ENCODE data around the gene PAPPA2.

PAPPA2 gene

GRCh38 chr1:176826265-176826664, 363.3 kb downstream of the PAPPA2 start:
- no peak for DNase-seq

- no peak for DNase-seq
These were observed 366.3 kb downstream of the PAPPA2 start for GRCh38 chr1:176829261-176829660.

DNA sequence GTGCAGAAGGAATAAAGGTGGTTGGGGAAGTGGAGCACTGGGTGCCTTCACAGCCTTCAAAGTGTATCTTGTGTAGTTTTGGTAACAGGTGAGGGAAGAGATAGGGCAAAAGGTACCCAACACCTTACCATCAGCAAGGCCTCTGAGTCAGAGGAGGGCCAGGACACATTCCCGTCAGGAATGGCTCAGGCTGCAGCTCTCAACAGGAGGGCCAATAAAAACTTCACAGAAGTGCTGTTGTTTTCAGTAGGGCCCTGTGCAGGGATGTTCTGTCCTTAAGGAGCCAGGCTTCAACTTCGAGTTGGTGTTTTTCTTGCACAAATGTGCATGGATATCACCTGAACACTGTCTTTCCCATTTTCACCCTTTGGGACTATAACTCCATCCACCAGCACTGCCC, 368.2 kb downstream of the PAPPA2 start:
- no peak for DNase-seq

GRCh38 chr1:176837708-176838107, 374.7 kb downstream of the PAPPA2 start:
- DNase-seq: no peak

- no peak for DNase-seq
These were observed 375.5 kb downstream of the PAPPA2 start for GRCh38 chr1:176838276-176838995.

DNA sequence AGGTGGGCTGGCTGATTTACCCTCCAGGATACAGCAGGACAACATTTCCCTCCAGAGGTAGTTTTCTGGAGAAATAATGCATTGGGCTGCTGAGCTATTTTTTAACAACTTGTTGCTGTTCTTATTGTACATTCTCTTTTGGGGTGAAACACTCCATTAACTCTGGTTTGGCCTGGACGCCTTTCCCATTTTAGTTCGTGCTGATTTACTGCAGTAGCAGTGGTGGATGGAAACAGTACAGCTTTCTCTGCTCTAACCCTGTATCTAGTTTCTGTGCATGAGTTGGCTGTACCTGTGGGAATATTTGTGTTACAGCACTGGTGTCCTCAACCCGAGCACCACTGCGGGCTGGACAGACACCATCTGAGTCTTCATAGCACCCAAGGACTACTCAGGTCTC, 376.2 kb downstream of the PAPPA2 start:
- DNase-seq: no peak

- no peak for DNase-seq
These were observed 378.3 kb downstream of the PAPPA2 start for GRCh38 chr1:176841238-176841637.

GRCh38 chr1:176843352-176844297, 380.6 kb downstream of the PAPPA2 start:
- no peak for DNase-seq

DNA sequence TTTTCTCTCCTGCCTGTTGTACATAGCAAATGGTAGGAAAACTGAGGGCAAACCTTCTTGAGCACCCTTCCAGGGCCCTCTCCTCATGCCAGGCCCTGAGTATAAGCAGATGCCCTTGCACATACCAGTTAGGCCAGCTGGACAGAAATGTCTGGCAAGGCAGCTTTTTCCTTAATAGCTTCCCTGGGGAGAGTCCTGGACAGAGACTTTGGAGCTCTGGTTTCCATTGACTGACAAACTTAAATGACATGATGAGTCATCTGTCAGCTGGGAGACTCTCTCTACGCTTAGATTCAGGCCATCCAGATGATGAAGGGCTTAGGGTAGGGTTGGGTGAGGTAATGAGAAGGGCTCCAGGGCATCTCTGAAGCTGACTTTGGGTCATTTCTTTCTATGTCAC, 384.1 kb downstream of the PAPPA2 start:
- no peak for DNase-seq

DNA sequence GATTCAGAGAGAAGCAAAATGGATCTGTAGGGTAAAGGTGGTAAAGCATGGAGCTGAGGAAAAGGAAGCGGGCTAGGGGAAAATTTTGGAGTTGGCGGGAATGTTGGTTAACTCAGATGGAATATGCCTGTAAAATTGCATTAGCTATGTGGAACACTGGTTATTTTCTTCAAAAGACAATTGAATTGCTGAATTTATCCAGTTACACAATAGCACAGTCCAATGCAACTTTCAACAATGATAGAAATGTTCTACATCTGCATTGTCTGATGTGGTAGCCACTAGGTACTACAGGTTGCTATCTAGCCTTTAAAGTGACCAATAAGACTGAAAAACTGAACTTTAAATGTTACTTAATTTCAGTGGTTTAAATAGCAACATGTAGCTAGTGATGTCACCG, 386.3 kb downstream of the PAPPA2 start:
- no peak for DNase-seq

GRCh38 chr1:176850871-176851270, 387.9 kb downstream of the PAPPA2 start:
- DNase-seq: no peak

DNA sequence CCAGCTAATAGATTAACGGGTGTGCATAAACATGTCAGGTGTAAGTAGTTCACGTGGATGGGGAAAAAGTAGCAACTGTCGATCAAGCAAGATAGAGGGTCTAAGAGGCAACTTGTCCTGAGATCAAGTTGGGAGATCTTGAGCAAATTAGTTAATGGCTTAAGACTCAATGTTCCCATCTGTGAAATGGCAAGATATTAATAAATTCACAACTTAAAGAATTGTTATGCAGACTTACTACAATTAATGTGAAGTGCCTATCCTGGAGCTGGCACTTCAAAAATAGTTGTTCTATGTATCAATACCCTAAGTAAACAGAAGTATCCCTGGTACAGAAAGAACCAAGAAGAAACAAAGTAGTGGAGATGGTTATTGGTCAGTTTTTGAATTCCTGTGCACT, 389.1 kb downstream of the PAPPA2 start:
- no peak for DNase-seq

DNA sequence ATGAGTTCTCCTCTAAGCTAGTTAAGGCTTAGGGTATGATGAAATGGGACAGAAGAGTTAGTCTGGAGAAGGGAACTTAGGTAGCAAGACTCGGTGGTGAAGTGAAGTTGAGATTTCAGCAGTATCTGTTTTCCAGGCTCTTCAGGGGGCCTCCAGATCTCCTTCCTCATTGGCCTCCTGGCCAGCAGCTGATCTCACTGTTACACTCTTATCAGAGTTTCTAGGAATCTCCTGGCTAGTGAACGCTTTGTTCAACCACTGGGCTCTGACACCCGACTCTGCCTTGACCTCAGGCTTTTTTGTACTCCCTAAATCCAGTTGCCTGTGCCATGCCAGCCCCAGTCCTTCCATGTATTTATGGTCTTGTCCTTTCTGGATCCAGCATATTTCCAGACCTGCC, 390.5 kb downstream of the PAPPA2 start:
- DNase-seq: no peak

DNA sequence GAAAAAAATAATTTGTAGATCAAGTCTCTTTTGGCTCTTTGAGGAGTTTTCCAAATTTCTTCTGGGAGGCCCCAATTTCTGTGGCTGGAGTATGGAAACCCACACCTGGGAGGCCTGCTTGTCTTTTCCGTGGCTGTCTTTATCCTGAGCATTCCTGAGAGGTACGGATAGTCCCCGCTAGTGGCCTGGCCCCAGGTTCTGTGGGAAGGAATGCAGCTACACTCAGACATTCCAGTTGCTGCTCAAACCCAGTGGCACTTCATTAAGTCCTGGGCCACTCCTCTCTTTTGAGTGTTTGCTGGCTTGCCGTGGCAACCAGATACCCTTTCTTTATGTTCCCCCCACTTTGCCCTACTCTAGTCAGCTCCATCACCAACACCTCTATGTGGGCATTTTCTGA, 391.1 kb downstream of the PAPPA2 start:
- no peak for DNase-seq

GRCh38 chr1:176854758-176855745, 392.1 kb downstream of the PAPPA2 start:
- no peak for DNase-seq

DNA sequence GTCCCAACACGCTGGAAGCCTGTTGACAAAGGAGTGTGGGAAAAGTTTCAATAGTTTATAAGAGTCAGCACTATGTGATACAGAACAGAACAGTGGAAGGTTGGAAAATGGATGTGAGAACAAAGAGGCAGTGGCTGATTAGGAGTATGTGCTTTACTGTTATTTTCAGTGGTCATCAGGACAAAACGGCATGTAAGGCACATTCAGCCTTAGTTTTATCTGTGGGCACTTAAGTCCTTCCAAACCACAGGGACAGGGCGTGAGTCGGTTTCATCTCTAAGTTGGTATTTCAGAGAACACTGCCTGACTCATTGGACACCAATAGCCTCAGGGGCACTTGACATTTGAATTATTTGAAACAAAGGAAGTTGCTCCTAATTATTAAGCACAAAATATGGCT, 394.7 kb downstream of the PAPPA2 start:
- no peak for DNase-seq

GRCh38 chr1:176858433-176858916, 395.5 kb downstream of the PAPPA2 start:
- DNase-seq: no peak

GRCh38 chr1:176863613-176864012, 400.6 kb downstream of the PAPPA2 start:
- DNase-seq: no peak

DNA sequence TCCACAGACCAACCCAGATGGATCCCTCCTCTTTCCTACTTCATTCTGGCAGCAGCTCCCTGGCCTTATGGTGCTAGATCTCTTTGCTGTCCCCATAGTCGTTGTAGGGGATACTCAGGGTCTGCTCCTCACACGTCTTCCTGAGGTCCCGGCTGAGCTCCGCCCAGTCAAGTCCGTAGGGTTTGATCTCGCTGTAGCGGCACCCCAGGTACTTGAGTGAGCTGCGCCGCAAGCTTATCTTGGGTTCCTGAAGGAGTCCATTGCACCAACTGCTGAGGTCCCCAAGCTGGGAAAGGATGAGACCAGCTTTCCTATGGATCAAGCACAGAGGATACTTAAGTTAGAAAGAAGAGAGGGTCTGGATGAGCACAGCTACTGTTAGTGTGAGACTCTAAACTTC, 401.2 kb downstream of the PAPPA2 start:
- DNase-seq: no peak

DNA sequence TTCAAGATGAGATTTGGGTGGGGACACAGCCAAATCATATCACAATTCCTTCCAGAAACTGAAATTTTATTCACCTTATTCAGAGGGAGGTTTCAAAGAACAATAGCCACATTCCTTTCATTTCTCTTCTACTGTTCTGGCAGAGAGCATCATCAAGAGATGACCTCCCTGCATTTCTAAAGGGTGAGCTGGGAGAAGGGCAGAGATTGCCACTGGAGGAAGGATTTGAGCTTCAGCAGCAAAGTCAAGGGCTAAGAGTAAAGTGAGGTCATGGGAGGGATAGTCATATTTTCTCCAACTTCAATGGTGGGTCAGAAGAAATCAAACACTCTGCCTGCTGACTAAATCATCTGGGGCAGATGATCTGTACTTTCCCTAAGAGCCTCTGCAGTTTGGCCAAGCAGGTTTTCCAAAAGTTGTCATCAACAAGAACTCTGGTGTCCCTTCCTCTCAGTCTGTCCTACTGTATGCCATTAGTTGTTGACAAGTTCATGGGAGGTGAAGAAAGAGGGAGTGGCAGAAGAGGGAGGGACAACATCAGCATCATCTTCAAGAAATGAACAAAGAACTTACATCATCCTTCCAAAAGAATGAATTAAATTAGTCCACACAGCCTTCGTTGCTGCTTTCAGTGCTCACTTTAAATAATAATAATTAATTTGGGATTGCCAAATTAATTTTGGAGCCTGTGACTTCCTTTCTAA, 403.2 kb downstream of the PAPPA2 start:
- DNase-seq: no peak

DNA sequence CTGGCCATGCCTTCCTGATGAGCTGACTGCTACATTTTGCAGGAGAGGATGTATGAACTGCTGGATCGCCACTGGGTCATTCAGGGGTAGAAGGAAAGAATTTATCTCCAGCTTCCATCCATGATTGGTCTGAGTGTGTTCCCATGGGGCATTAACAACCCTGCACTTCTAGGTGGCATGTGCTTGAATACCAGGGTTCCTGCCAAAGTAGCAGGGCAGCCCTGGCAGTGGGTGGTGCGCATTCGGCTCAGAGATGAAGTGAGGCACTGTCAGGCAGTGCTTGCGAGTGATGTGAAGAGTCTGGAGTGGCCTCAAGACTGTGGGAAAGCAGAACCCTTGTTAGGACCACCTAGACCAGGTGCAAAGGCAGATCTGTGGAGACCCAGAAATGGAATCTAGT, 406.6 kb downstream of the PAPPA2 start:
- DNase-seq: no peak

DNA sequence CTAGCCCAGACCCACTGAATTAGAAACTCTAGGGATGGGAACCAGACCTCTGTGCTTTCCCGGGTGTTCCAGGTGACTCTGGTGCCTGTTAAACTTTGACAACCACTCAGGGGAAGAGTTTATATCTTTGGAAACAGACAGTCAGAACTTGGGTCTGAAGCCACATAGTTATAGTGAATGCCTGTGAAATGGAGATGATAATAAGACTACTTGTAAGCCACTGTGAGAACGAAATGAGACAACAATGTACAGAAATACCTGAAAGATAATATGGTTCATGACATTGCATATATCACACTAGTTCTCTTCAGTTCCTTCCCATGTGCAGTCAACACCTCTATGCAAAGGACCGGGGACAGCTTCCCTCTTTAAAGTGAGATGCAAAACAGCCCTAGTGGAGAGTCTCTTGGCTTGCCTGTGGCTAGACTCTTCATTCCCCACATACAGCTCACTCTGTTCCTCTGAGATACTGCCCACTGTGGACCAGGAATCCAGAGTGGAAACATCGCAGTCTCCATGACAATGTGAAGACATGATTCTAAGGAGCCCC, 414.1 kb downstream of the PAPPA2 start:
- no peak for DNase-seq

Data from activated effector memory CD4-positive, alpha-beta T cell treated with anti-CD3 and anti-CD28 coated beads, Interleukin-2, amount 50 U/mL, for 16 hours (primary cell).